C4-2B (cell line): ENCODE data around the gene TRAPPC4.
A peak's percentile ranks its signal among the peaks of the same experiment; 100 is the strongest.

Source experiments
- H3K27ac ChIP-seq: fragments of 450-650 bp; 2 replicates; pipeline ENCODE4 v1.5.1; 2017
- ZFX ChIP-seq: fragments of 450-650 bp; IDR thresholded peaks from 2 replicates; pipeline ENCODE4 v1.6.1; 2017
- TF ChIP-seq, protein P1 (sequence below): fragments of 450-650 bp; conservative IDR thresholded peaks from 2 replicates; pipeline ENCODE4 v1.5.1; 2017; ENCODE audit warnings: mild to moderate bottlenecking

Gene TRAPPC4

DNA sequence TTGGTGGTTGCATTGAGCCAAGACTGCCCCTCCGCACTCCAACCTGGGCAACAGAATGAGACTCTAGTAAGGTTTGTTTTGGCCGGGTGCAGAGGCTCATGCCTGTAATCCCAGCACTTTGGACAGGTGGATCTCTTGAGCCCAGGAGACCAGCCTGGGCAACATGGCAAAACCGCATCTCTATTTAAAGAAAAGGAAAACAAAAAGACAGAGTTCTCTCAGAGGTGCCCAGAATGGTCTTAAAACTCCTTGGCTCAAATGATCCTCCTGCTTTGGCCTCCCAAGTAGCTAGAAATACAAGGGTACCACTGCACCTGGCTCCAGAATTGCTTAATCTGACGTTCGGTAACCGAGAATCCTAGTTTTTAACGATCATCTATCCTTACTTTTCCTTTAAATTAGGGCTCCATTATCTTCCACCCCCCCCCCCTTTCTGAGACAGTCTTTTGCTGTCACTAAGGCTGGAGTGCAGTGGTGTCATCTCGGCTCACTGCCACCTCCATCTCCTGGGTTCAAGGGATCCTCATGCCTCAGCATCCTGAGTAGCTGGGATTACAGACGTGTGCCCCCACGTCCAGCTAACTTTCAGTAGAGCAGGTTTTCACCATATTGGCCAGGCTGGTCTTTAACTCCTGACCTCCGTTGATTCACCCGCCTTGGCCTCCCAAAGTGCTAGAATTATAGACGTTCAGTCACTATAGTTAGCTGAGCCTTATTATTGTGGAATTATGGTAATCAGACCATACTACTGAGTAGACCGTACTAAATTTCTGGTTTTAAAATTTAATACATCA lies 2.2 kb upstream of the TRAPPC4 start:
- H3K27ac ChIP-seq, result no peak overlapping the region
- no peak for TF ChIP-seq ZFX
- TF ChIP-seq, protein P1, sequence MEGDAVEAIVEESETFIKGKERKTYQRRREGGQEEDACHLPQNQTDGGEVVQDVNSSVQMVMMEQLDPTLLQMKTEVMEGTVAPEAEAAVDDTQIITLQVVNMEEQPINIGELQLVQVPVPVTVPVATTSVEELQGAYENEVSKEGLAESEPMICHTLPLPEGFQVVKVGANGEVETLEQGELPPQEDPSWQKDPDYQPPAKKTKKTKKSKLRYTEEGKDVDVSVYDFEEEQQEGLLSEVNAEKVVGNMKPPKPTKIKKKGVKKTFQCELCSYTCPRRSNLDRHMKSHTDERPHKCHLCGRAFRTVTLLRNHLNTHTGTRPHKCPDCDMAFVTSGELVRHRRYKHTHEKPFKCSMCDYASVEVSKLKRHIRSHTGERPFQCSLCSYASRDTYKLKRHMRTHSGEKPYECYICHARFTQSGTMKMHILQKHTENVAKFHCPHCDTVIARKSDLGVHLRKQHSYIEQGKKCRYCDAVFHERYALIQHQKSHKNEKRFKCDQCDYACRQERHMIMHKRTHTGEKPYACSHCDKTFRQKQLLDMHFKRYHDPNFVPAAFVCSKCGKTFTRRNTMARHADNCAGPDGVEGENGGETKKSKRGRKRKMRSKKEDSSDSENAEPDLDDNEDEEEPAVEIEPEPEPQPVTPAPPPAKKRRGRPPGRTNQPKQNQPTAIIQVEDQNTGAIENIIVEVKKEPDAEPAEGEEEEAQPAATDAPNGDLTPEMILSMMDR, result no peak

DNA sequence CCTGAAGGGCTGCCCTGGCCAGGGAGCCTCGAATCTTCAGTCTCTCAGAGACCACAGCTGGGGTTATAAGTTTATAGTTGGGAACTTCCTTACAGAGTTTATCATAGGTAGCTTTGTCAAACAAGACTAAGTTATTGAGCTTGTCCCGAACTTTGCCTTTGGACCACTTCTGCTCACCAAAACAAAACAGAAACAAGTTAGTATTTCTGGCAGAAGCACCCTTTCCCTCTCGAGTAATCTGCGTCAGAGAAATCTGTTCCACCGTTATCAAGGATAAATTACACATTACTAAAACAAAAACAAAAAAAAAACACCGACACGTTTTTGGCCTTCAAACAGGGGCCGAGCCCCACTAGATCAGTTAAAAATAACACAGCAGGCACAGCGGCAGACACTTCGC lies 1.2 kb upstream of the TRAPPC4 start:
- H3K27ac ChIP-seq, result peak overlapping the region; percentile 96

DNA sequence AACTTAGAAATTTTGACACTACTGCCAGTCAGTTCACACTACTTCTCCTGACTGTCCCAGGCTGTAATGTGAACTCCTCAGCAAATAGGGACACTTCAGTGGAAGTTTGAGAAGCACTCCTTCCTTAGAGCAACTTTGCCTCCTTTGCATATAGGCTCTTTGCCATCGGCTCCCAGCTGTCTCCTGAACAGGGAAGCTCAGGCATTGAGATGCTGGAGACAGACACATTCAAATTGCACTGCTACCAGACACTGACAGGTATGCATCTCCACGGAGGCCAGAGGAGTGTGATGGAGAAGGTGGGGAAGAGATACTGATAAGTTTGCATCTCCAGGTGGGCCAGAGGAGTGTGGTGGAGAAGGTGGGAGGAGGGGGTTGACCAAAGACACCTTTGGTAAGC lies 1.4 kb downstream of the TRAPPC4 start:
- H3K27ac ChIP-seq, result peak overlapping the region; percentile 4; the same call in 1 of the 2 replicates
- TF ChIP-seq, protein P1, result no peak
- no peak for TF ChIP-seq ZFX

DNA sequence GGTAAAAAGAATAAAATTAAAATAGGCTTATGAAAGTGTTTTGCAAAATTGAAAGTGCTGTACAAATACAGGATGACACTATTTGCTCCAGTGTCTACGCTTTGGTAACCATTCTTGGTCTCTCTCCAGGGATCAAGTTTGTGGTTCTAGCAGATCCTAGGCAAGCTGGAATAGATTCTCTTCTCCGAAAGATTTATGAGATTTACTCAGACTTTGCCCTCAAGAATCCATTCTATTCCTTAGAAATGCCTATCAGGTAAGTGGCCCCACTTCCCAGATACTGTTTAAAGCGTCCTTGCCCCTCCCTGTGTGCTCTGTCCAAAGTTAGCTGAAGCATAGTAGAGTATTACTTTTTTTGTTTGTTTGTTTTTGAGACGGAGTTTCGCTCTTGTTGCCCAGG lies 3.1 kb downstream of the TRAPPC4 start:
- TF ChIP-seq, protein P1, result no peak
- TF ChIP-seq ZFX, result no peak
- no peak overlapping the region for H3K27ac ChIP-seq

DNA sequence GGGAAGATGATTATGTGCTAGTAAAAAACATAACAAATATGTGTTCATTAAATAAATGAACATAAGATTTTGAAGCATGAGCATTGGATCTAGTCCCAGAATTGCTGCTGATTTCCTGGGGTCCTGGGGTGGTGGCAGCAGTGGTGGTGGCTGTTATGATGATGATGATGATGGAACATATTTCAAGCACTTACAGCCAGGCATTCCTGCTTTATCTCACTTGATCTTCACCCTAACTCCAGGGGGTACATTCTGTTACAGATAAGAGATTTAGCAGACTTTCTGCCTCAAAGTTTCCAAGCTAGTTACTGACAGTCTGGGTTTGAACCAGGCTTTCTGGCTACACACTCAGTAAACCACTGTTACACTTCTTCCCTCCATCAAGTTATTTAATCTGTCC lies 5.2 kb downstream of the TRAPPC4 start:
- no peak overlapping the region for H3K27ac ChIP-seq
- no peak for TF ChIP-seq ZFX
- TF ChIP-seq, protein P1, result no peak

DNA sequence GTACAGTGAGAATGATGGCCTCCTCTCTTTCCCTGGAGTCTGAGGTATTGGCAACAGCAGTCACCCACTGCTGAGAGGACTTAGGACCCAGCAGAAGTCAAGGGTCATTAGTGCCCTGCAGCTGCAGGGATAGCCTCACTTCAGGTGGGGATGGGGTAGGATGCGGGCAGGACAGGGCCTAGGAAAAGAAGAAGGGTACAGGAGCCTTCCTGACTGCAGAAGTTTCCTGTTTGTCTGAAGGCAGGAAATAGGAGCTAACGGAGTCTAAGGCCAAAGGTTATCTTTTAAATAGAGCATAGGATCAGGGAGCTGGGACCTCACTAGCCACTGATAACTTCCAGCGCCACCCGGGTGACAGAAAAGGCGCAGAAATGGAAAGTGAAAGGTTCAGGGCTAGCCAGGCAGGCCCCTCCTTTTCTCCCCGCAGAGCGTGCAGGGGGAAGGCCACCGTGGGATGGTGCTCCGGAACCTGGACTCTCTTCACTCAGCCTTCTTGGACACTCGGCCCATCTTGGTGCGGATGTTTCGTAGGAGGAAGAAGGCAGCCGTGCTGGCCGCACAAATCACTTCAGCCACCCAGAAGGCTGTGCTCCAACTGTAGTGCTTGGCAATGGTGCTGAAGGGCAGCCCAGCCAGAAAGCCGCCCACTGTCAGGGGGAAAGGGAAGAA lies 6.0 kb downstream of the TRAPPC4 start:
- no peak overlapping the region for H3K27ac ChIP-seq
- no peak for TF ChIP-seq ZFX
- TF ChIP-seq, protein P1, result no peak

DNA sequence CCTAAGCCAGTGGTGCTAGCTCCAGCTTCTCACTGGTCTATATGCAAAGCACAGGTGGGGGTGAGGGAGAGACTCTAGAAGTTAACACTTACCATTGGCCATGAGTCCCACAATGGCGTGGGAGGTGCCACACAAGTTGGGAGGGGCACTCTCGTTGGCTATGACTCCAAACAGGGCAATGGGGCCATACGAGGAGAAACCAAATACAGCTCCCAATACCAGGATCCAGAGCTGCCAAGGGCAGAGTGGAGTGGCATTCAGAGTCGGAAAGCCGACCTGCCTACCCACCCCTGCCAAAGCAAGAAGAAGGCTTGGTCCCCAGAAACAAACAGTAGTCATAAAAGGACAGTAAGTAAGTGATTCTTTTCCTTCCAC lies 6.5 kb downstream of the TRAPPC4 start:
- H3K27ac ChIP-seq, result no peak overlapping the region
- TF ChIP-seq, protein P1, result no peak
- TF ChIP-seq ZFX, result no peak

DNA sequence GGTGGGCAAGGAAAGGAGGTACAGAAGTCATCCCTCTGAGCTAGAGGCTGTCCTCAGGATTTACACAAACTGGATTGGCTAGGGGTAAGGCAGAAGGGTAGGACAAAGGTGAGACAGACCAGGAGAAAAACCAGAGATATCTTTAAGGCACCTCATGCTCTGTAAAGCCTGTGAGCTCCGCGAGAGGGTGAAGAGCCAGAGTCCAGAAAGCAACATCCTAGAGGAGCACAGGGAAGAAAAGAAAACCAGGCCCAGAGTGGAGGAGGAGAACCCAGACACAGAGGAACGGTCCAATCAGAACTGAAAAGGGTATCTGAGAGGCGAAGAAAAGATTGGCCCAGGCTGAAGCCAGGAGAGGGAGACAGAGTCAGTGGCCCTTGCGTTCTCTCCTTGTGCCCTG lies 7.0 kb downstream of the TRAPPC4 start:
- no peak overlapping the region for H3K27ac ChIP-seq
- TF ChIP-seq, protein P1, result no peak
- no peak for TF ChIP-seq ZFX
